HG02678 (cell line): ENCODE data around the gene LAMP1.
"Not testable (repeated sequence)": the region's sequence is repeated elsewhere in the genome, so short reads cannot be mapped to it uniquely, and the experiment has no call there.

Source experiments
- ATAC-seq: cut with Tn5 transposase; IDR thresholded peaks from one replicate; pipeline ENCODE4 v1.9.1; 2021; ENCODE audit warnings: mild to moderate bottlenecking, moderate library complexity; ENCODE audit not compliant: unreplicated experiment

The LAMP1 gene

GRCh38 chr13:113354831-113355610 lies 58.0 kb downstream of the LAMP1 start:
- no peak for ATAC-seq

- no peak for ATAC-seq
Measured at GRCh38 chr13:113355621-113356020, 58.6 kb downstream of the LAMP1 start.

GRCh38 chr13:113356596-113356995 lies 59.6 kb downstream of the LAMP1 start:
- no peak for ATAC-seq

GRCh38 chr13:113357529-113357928 lies 60.5 kb downstream of the LAMP1 start:
- ATAC-seq = no peak

GRCh38 chr13:113358653-113359190 lies 61.7 kb downstream of the LAMP1 start:
- ATAC-seq = no peak

GRCh38 chr13:113359571-113359970 lies 62.5 kb downstream of the LAMP1 start:
- ATAC-seq = no peak

- no peak for ATAC-seq
Measured at GRCh38 chr13:113360446-113360845, 63.4 kb downstream of the LAMP1 start.

- no peak for ATAC-seq
Measured at GRCh38 chr13:113361406-113361805, 64.4 kb downstream of the LAMP1 start.

GRCh38 chr13:113364311-113364889 lies 67.4 kb downstream of the LAMP1 start:
- ATAC-seq = no peak

- ATAC-seq = no peak
Measured at GRCh38 chr13:113364901-113365582, 68.0 kb downstream of the LAMP1 start.

GRCh38 chr13:113365583-113365970 lies 68.5 kb downstream of the LAMP1 start:
- ATAC-seq = no peak

GRCh38 chr13:113365971-113366588 lies 69.0 kb downstream of the LAMP1 start:
- ATAC-seq = no peak

GRCh38 chr13:113367020-113367560 lies 70.1 kb downstream of the LAMP1 start:
- no peak for ATAC-seq

- no peak for ATAC-seq
Measured at GRCh38 chr13:113367771-113368170, 70.7 kb downstream of the LAMP1 start.

- not testable (repeated sequence) for ATAC-seq
Measured at GRCh38 chr13:113368353-113368752, 71.3 kb downstream of the LAMP1 start.

- ATAC-seq = no peak
Measured at GRCh38 chr13:113369189-113369588, 72.2 kb downstream of the LAMP1 start.

GRCh38 chr13:113369881-113370280 lies 72.8 kb downstream of the LAMP1 start:
- ATAC-seq = no peak

GRCh38 chr13:113371061-113371460 lies 74.0 kb downstream of the LAMP1 start:
- ATAC-seq = no peak

- not testable (repeated sequence) for ATAC-seq
Measured at GRCh38 chr13:113371701-113372100, 74.7 kb downstream of the LAMP1 start.
